GM23338 (cell line): ENCODE results near the gene LOXHD1.

ENCODE experiments used
- CREB1 ChIP-seq: fragments of 250-450 bp; sonication (Bioruptor Pico); IDR thresholded peaks from 2 replicates; pipeline ENCODE4 v1.5.0; 2020; ENCODE audit warnings: low read depth, mild to moderate bottlenecking, moderate library complexity
- EZH2 ChIP-seq: fragments of 200-600 bp; sonication (generic); IDR thresholded peaks from one replicate; pipeline ENCODE4 v1.8.0; 2017; ENCODE audit warnings: antibody characterized with exemption, mild to moderate bottlenecking, low read depth; ENCODE audit not compliant: unreplicated experiment
- EZH2phosphoT487 ChIP-seq: fragments of 200-600 bp; sonication (generic); IDR thresholded peaks from one replicate; pipeline ENCODE4 v1.8.1; 2018; ENCODE audit warnings: antibody characterized with exemption; ENCODE audit not compliant: unreplicated experiment
- JUNB ChIP-seq: IDR thresholded peaks from one replicate; pipeline ENCODE4 v1.6.1; 2016; ENCODE audit warnings: antibody characterized with exemption; ENCODE audit not compliant: unreplicated experiment
- POLR2AphosphoS5 ChIP-seq: IDR thresholded peaks from 2 replicates; pipeline ENCODE4 v1.6.1; 2016; ENCODE audit warnings: antibody characterized with exemption, low read depth
- STAT1 ChIP-seq: IDR thresholded peaks from one replicate; pipeline ENCODE4 v1.6.1; 2016; ENCODE audit warnings: antibody characterized with exemption; ENCODE audit not compliant: unreplicated experiment
- TF ChIP-seq, protein P1 (sequence below), 2 experiments: fragments of 200-600 bp in 1 of 2; sonication (generic) in 1 of 2; conservative IDR thresholded peaks; 2 replicates each; pipeline versions ENCODE4 v1.5.1 to v1.6.1; 2016 to 2017; ENCODE audit warnings: antibody characterized with exemption in 2 of 2, low read depth in 2 of 2, mild to moderate bottlenecking in 2 of 2, moderate library complexity in 1 of 2
- TF ChIP-seq, protein P2 (sequence below): IDR thresholded peaks from one replicate; pipeline ENCODE4 v1.6.1; 2018; ENCODE audit warnings: antibody characterized with exemption; ENCODE audit not compliant: unreplicated experiment

DNA sequence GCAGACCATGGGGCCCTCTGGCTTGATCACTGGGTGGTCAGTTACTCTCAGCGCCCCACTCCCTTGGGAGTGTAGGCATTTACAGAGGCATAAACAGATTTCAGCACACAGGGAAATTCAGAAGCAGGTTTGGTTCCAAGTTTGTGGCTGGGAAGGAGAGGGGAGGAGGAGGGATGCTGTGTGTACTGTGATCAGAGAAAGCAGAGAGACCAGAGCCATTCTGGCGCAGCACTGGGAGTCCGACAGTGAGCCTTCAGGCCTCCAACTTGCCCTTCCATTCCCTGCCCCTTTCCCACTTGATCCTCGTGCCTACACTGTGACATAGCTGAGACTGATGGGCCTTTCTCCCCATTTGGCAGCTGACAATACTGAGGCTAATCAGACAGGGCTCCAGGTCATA lies 47.8 kb upstream of the LOXHD1 start:
- TF ChIP-seq, protein P1, sequence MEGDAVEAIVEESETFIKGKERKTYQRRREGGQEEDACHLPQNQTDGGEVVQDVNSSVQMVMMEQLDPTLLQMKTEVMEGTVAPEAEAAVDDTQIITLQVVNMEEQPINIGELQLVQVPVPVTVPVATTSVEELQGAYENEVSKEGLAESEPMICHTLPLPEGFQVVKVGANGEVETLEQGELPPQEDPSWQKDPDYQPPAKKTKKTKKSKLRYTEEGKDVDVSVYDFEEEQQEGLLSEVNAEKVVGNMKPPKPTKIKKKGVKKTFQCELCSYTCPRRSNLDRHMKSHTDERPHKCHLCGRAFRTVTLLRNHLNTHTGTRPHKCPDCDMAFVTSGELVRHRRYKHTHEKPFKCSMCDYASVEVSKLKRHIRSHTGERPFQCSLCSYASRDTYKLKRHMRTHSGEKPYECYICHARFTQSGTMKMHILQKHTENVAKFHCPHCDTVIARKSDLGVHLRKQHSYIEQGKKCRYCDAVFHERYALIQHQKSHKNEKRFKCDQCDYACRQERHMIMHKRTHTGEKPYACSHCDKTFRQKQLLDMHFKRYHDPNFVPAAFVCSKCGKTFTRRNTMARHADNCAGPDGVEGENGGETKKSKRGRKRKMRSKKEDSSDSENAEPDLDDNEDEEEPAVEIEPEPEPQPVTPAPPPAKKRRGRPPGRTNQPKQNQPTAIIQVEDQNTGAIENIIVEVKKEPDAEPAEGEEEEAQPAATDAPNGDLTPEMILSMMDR (conservative IDR thresholded peaks at IDR 0.05; ENCODE audit: low read depth in 2 of 2), result no peak
- TF ChIP-seq CREB1 (CRISPR knock-in tag), result no peak
- no peak for TF ChIP-seq JUNB
- no peak for TF ChIP-seq POLR2AphosphoS5
- no peak for TF ChIP-seq EZH2
- TF ChIP-seq EZH2phosphoT487, result no peak
- TF ChIP-seq, protein P2, sequence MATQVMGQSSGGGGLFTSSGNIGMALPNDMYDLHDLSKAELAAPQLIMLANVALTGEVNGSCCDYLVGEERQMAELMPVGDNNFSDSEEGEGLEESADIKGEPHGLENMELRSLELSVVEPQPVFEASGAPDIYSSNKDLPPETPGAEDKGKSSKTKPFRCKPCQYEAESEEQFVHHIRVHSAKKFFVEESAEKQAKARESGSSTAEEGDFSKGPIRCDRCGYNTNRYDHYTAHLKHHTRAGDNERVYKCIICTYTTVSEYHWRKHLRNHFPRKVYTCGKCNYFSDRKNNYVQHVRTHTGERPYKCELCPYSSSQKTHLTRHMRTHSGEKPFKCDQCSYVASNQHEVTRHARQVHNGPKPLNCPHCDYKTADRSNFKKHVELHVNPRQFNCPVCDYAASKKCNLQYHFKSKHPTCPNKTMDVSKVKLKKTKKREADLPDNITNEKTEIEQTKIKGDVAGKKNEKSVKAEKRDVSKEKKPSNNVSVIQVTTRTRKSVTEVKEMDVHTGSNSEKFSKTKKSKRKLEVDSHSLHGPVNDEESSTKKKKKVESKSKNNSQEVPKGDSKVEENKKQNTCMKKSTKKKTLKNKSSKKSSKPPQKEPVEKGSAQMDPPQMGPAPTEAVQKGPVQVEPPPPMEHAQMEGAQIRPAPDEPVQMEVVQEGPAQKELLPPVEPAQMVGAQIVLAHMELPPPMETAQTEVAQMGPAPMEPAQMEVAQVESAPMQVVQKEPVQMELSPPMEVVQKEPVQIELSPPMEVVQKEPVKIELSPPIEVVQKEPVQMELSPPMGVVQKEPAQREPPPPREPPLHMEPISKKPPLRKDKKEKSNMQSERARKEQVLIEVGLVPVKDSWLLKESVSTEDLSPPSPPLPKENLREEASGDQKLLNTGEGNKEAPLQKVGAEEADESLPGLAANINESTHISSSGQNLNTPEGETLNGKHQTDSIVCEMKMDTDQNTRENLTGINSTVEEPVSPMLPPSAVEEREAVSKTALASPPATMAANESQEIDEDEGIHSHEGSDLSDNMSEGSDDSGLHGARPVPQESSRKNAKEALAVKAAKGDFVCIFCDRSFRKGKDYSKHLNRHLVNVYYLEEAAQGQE, result no peak
- TF ChIP-seq STAT1, result no peak
